ENCODE measurements around the gene ITIH5.

Gene ITIH5

DNA sequence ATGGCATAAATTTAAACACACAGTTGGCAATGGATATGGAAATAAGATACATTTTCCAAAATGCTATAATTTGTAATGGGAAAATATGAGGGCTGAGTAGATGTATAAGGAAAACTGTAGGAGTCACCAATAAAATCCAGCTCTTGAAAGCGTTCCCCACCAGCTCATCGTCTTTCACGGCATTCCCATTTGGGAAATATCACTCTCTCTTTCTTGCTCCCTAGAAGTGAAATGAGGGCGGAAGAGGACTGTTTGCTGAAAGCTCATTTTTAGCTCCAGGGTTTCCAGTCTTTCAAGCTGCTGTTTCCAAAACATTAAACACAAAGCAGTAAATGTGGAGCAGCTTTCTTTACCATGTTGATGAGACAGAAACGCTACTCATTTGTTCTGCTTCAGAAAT lies 151.3 kb downstream of the ITIH5 start:
- no peak for DNase-seq

DNA sequence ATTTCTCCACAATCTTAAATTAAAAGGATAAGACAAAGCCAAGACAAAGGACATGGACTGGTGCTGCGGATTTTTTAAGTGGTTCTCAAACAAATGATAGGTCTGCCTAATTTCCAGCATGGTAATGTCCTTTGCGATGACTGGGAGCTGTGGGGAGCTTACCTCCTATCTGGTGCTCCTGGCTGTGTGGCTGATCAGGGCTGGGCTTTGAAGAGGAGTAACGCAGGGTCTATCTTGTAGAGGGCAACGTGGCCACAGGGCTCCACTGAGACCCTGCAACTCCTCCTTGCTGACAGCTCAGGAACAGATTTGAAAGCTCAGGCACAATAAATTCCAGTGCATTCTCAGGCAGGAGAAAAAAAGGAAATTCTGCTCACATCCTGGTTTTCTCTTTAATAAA lies 152.8 kb downstream of the ITIH5 start:
- no peak for DNase-seq

DNA sequence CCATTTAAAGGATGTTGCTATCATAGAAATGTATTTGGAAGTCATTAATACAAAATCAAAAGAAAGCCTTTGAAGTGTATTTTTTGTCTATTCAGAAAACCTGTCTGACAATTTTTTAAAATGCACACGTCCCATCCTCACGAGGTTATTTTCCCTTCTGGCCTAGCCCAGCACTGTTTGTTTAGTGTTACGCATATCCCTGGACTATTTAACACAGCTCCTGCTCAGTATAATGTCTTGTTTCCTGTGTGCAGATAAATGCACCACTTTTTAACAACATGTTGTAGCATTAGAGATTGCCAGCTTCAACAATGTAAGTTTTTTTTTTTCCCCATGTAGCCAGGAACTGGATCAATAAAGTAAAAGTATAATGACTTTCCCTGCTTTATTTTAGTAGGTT lies 153.3 kb downstream of the ITIH5 start:
- no peak for DNase-seq

DNA sequence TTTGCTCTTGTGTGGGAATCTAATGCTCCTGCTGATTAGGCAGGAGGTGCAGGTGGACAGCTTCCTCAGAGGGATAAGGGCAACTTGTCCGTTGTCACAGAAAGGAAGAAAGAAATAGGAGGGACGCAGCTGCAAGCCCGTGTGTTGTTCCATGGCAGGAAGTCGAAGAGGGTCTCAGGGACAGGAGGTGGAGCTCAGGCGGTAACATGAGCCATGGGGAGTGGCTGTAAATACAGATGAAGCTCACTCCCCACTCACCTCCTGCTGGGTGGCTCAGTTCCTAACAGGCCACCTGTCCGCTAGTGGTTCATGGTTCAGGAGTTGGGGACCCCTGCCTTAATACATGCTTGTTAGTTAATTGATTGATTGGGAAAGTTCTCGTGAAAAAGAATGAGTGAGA lies 154.3 kb downstream of the ITIH5 start:
- DNase-seq: no peak

DNA sequence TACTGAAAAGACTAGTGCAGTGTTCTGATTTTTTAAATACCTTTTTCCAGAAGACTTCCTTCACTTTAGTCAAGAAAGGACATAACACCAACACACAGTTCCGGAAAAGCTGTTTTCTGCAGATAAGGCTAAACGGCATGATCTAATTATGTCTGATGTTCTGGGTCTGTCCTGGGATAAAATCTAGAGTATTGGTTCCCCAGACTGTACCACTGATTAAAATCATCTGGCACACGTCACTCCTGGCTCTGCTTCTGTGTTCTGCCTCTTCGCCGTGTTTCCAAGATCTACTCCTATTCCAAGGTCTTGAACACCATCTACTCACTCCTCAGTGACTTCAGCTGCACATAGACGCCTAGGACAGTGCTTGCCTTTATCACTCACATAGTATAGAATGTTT lies 155.2 kb downstream of the ITIH5 start:
- DNase-seq: no peak
